Erythroblast (primary cell): ENCODE measurements around the gene ENGASE.

ENCODE experiments used
- GATA1 ChIP-seq: IDR thresholded peaks from 2 replicates; pipeline ENCODE4 v1.6.1; 2011; ENCODE audit warnings: low read depth, mild to moderate bottlenecking, control low read depth, low read length, moderate library complexity
- POLR2A ChIP-seq: IDR thresholded peaks from 2 replicates; pipeline ENCODE4 v1.6.1; 2011; ENCODE audit warnings: mild to moderate bottlenecking, low read length

DNA sequence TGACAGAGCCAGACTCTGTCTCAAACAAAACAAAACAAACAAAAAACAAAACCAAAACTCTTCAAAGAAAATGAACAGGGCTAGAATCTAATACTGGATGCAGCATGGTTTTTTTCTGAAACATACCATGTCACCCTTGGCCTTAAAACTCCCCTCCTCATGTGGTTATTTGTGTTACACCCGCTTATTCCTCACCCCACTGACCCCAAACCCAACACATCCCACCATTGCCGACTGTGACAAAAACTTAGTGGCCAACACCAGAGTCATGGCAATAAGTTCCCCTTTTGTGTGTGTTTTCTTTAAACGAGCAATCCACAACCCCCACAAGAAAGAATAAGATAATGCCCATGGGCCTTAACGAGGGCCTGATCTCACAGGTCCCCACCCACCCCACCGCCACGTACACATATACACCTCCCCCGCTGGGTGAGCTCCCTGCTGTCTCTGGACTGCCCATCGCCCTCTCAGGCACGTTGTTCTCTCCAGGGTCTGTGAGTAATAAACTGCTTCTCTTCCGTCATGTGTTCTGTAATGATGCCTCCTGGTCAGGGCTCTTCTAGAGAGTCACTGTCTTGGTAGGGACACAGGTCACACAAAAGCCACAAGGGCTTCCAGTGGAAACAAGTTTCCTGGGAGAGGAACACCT is 16.8 kb upstream of the ENGASE start:
- no peak for TF ChIP-seq POLR2A
- no peak for TF ChIP-seq GATA1
